Lower leg skin (tissue), 3 donors: Measurements from ENCODE around the gene DOCK11.

Source experiments
- POLR2A ChIP-seq, 2 donors: fragments of 450-650 bp; IDR thresholded peaks; one replicate each; pipeline ENCODE4 v1.6.1; 2016 to 2017; ENCODE audit warnings: antibody characterized with exemption in 2 of 2, mild to moderate bottlenecking in 1 of 2, moderate library complexity in 1 of 2
- TF ChIP-seq, protein P1 (sequence below), 3 donors: fragments of 450-650 bp; IDR thresholded peaks; one replicate each; pipeline ENCODE4 v1.5.1; 2016; ENCODE audit warnings: antibody characterized with exemption in 3 of 3, mild to moderate bottlenecking in 3 of 3, moderate library complexity in 2 of 3

- no peak for TF ChIP-seq POLR2A (IDR thresholded peaks at IDR 0.05)
- TF ChIP-seq, protein P1, sequence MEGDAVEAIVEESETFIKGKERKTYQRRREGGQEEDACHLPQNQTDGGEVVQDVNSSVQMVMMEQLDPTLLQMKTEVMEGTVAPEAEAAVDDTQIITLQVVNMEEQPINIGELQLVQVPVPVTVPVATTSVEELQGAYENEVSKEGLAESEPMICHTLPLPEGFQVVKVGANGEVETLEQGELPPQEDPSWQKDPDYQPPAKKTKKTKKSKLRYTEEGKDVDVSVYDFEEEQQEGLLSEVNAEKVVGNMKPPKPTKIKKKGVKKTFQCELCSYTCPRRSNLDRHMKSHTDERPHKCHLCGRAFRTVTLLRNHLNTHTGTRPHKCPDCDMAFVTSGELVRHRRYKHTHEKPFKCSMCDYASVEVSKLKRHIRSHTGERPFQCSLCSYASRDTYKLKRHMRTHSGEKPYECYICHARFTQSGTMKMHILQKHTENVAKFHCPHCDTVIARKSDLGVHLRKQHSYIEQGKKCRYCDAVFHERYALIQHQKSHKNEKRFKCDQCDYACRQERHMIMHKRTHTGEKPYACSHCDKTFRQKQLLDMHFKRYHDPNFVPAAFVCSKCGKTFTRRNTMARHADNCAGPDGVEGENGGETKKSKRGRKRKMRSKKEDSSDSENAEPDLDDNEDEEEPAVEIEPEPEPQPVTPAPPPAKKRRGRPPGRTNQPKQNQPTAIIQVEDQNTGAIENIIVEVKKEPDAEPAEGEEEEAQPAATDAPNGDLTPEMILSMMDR (IDR thresholded peaks at IDR 0.05) = no peak
Measured at GRCh38 chrX:118496763-118497079, 1.1 kb downstream of the DOCK11 start.
